ENCODE measurements around the gene DDIT3. TPM values are rescaled to one million over a fixed set of nuclear protein-coding genes. Genes with fewer than 3 reads are reported as not detected.
"Not testable (repeated sequence)": the region's sequence is repeated elsewhere in the genome, so short reads cannot be mapped to it uniquely, and the experiment has no call there.

DDIT3 gene
- total RNA-seq, 2 experiments from 2014 or later, result 19.1 to 22.7 TPM

GRCh38 chr12:57496822-57497221 is 23.5 kb downstream of the DDIT3 start:
- no peak overlapping the region for H3K27ac Mint-ChIP-seq
- peaks cover 7% of the 10 kb centered on the region for H3K4me1 Mint-ChIP-seq
- no peaks in the 10 kb centered on the region for H3K27me3 Mint-ChIP-seq
- H3K36me3 Mint-ChIP-seq (ENCODE audit: low read depth), result peaks cover 73% of the 10 kb centered on the region
- no peak for DNase-seq
- H3K9me3 Mint-ChIP-seq, result no peaks in the 10 kb centered on the region
- POLR2A ChIA-PET, result interaction anchor here (1.0 to 1.4 kb wide), 3 partner anchors 20 to 50 kb away, joined by 4 to 7 read pairs (median 5); partner anchors contain the start of genes DCTN2 and DDIT3
- CTCF ChIA-PET, result interaction anchor here (0.7 to 1.0 kb wide), 2 partner anchors 20 to 38 kb away, joined by 3 read pairs; no protein-coding TSS in a partner anchor
- H3K4me3 Mint-ChIP-seq, result no peak overlapping the region

GRCh38 chr12:57495051-57495701 is 25.1 kb downstream of the DDIT3 start:
- CTCF ChIA-PET, H3K27me3 Mint-ChIP-seq, H3K9me3 Mint-ChIP-seq, H3K27ac Mint-ChIP-seq, DNase-seq, POLR2A ChIA-PET, H3K4me3 Mint-ChIP-seq: not testable (repeated sequence)
- Mint-ChIP-seq H3K36me3 (ENCODE audit: low read depth) (peaks cover 74% of the 10 kb centered on the region), H3K4me1 (peaks cover 14% of the 10 kb centered on the region)

GRCh38 chr12:57491393-57492280 is 28.7 kb downstream of the DDIT3 start:
- CTCF ChIA-PET, result interaction anchor here (0.6 to 1.8 kb wide), 5 partner anchors 17 to 39 kb away, joined by 3 to 4 read pairs (median 4); no protein-coding TSS in a partner anchor
- DNase-seq, result no peak
- H3K4me3 Mint-ChIP-seq, result no peak overlapping the region
- peaks cover 66% of the 10 kb centered on the region for H3K36me3 Mint-ChIP-seq (ENCODE audit: low read depth)
- peak overlapping the region; percentile 58 for H3K27ac Mint-ChIP-seq
- H3K9me3 Mint-ChIP-seq, result no peaks in the 10 kb centered on the region
- no peaks in the 10 kb centered on the region for H3K27me3 Mint-ChIP-seq
- POLR2A ChIA-PET, result interaction anchor here (1.3 to 6.9 kb wide), 4 partner anchors 13 to 29 kb away, joined by 3 to 47 read pairs (median 4); partner anchors contain the start of genes ARHGAP9 and DDIT3
- H3K4me1 Mint-ChIP-seq, result peaks cover 36% of the 10 kb centered on the region

GRCh38 chr12:57490126-57490525 is 30.2 kb downstream of the DDIT3 start:
- Mint-ChIP-seq H3K4me3 (no peak overlapping the region), H3K27ac (no peak overlapping the region)
- POLR2A ChIA-PET, result interaction anchor here (1.3 to 6.9 kb wide), 2 partner anchors 11 to 16 kb away, joined by 3 to 47 read pairs; partner anchors contain the start of gene ARHGAP9

GRCh38 chr12:57489157-57489641 is 31.1 kb downstream of the DDIT3 start:
- Mint-ChIP-seq H3K27me3 (no peaks in the 10 kb centered on the region), H3K27ac (peak overlapping the region; percentile 78), H3K4me1 (peaks cover 36% of the 10 kb centered on the region), H3K4me3 (peak overlapping the region; percentile 86), H3K9me3 (no peaks in the 10 kb centered on the region), H3K36me3 (ENCODE audit: low read depth) (peaks cover 51% of the 10 kb centered on the region)
- DNase-seq, result no peak
- CTCF ChIA-PET, result interaction anchor here (5.5 kb wide), 1 partner anchor 12 kb away, joined by 42 read pairs; no protein-coding TSS in a partner anchor
- POLR2A ChIA-PET, result interaction anchor here (1.0 to 6.9 kb wide), 6 partner anchors 10 to 55 kb away, joined by 3 to 47 read pairs (median 7); partner anchors contain the start of genes ARHGAP9 and DDIT3

More at GRCh38 chr12:57490126-57490525, 30.2 kb downstream of the DDIT3 start:
- Mint-ChIP-seq H3K36me3 (ENCODE audit: low read depth) (peaks cover 55% of the 10 kb centered on the region), H3K9me3 (no peaks in the 10 kb centered on the region), H3K27me3 (no peaks in the 10 kb centered on the region), H3K4me1 (peaks cover 36% of the 10 kb centered on the region)
- no peak for DNase-seq
- CTCF ChIA-PET, result interaction anchor here (1.3 to 5.5 kb wide), 3 partner anchors 13 to 38 kb away, joined by 3 to 42 read pairs (median 4); no protein-coding TSS in a partner anchor

- H3K27ac Mint-ChIP-seq, result peak overlapping the region; percentile 78
- peak overlapping the region; percentile 86 for H3K4me3 Mint-ChIP-seq
- H3K4me1 Mint-ChIP-seq, result peaks cover 36% of the 10 kb centered on the region
- H3K36me3 Mint-ChIP-seq (ENCODE audit: low read depth), result peaks cover 51% of the 10 kb centered on the region
- H3K27me3 Mint-ChIP-seq, result no peaks in the 10 kb centered on the region
- no peaks in the 10 kb centered on the region for H3K9me3 Mint-ChIP-seq
- CTCF ChIA-PET, result interaction anchor here (3.5 to 5.5 kb wide), 2 partner anchors 11 to 29 kb away, joined by 16 to 42 read pairs; partner anchors contain the start of gene GLI1
- DNase-seq, result no peak
- POLR2A ChIA-PET, result interaction anchor here (1.0 to 6.9 kb wide), 8 partner anchors 10 to 56 kb away, joined by 3 to 47 read pairs (median 6); partner anchors contain the start of genes ARHGAP9 and DDIT3
Measured at GRCh38 chr12:57488402-57489156, 31.7 kb downstream of the DDIT3 start.

GRCh38 chr12:57487597-57488401 is 32.5 kb downstream of the DDIT3 start, which contains the start of gene MARS1:
Gene MARS1 (plus strand): TSS chr12:57488068. CDS start chr12:57488091, 23 bp downstream.
- Mint-ChIP-seq H3K27ac (peak within 1 kb of the TSS; percentile 78), H3K4me3 (peak within 1 kb of the TSS; percentile 86), H3K36me3 (ENCODE audit: low read depth) (peaks cover 48% of the 10 kb centered on the region), H3K27me3 (no peaks in the 10 kb centered on the region), H3K9me3 (no peaks in the 10 kb centered on the region), H3K4me1 (peaks cover 39% of the 10 kb centered on the region)
- peak; percentile 95 for DNase-seq
- ChIA-PET CTCF (interaction anchor here (3.5 to 5.5 kb wide), 2 partner anchors 11 to 28 kb away, joined by 16 to 42 read pairs; partner anchors contain the start of gene GLI1), POLR2A (interaction anchor here (1.1 to 6.9 kb wide), 8 partner anchors 9 to 57 kb away, joined by 3 to 47 read pairs (median 6); partner anchors contain the start of genes ARHGAP9 and DDIT3)

- Mint-ChIP-seq H3K36me3 (ENCODE audit: low read depth) (peaks cover 43% of the 10 kb centered on the region), H3K27me3 (no peaks in the 10 kb centered on the region), H3K4me1 (peaks cover 38% of the 10 kb centered on the region), H3K9me3 (no peaks in the 10 kb centered on the region), H3K27ac (peak overlapping the region; percentile 78), H3K4me3 (peak overlapping the region; percentile 86)
- ChIA-PET POLR2A (interaction anchor here (1.1 to 6.9 kb wide), 6 partner anchors 8 to 57 kb away, joined by 3 to 47 read pairs (median 7); partner anchors contain the start of genes ARHGAP9 and DDIT3), CTCF (interaction anchor here (0.5 to 5.5 kb wide), 3 partner anchors 10 to 63 kb away, joined by 3 to 42 read pairs (median 16); partner anchors contain the start of gene GLI1)
- no peak for DNase-seq
Measured at GRCh38 chr12:57487055-57487596, 33.2 kb downstream of the DDIT3 start.

- DNase-seq, result no peak
- ChIA-PET CTCF (interaction anchor here (3.5 to 5.5 kb wide), 2 partner anchors 9 to 26 kb away, joined by 16 to 42 read pairs; partner anchors contain the start of gene GLI1), POLR2A (interaction anchor here (6.9 kb wide), 1 partner anchor 7 kb away, joined by 47 read pairs; the partner anchor contains the start of gene ARHGAP9)
- Mint-ChIP-seq H3K27ac (no peak overlapping the region), H3K27me3 (no peaks in the 10 kb centered on the region), H3K4me1 (peaks cover 42% of the 10 kb centered on the region), H3K9me3 (no peaks in the 10 kb centered on the region), H3K4me3 (no peak overlapping the region), H3K36me3 (ENCODE audit: low read depth) (peaks cover 36% of the 10 kb centered on the region)
Measured at GRCh38 chr12:57485695-57486094, 34.6 kb downstream of the DDIT3 start.

GRCh38 chr12:57483466-57483865 is 36.8 kb downstream of the DDIT3 start:
- ChIA-PET POLR2A (no interaction called here), CTCF (no interaction called here)
- no peak overlapping the region for H3K27ac Mint-ChIP-seq
- H3K4me3 Mint-ChIP-seq, result no peak overlapping the region
- peaks cover 25% of the 10 kb centered on the region for H3K36me3 Mint-ChIP-seq (ENCODE audit: low read depth)
- H3K4me1 Mint-ChIP-seq, result peaks cover 46% of the 10 kb centered on the region
- DNase-seq, result no peak
- no peaks in the 10 kb centered on the region for H3K9me3 Mint-ChIP-seq
- no peaks in the 10 kb centered on the region for H3K27me3 Mint-ChIP-seq

GRCh38 chr12:57481671-57482070 is 38.6 kb downstream of the DDIT3 start:
- Mint-ChIP-seq H3K27me3 (no peaks in the 10 kb centered on the region), H3K9me3 (no peaks in the 10 kb centered on the region), H3K4me3 (no peak overlapping the region), H3K36me3 (ENCODE audit: low read depth) (peaks cover 36% of the 10 kb centered on the region), H3K27ac (peak overlapping the region; percentile 55), H3K4me1 (peaks cover 42% of the 10 kb centered on the region)
- ChIA-PET CTCF (interaction anchor here (15.2 kb wide), 1 partner anchor 20 kb away, joined by 204 read pairs; the partner anchor contains the start of gene GLI1), POLR2A (no interaction called here)
- DNase-seq, result no peak

Data from activated CD4-positive, alpha-beta memory T cell treated with anti-CD3 and anti-CD28 coated beads, Interleukin-2, amount 10 ng/mL, durations not matched to agents 7 days and 5 days (primary cell).